Endothelial cell of umbilical vein (primary cell): Measurements from ENCODE around the gene RNF19B. TPM values are rescaled to one million over a fixed set of nuclear protein-coding genes. Genes with fewer than 3 reads are reported as not detected.

Source experiments
- BruUV-seq: library from RNA; stranded (reverse); fragments of 400-500 nt; replicated peaks from 2 replicates; lab custom pipeline; 2021; lab: Mats Ljungman, UMichigan
- CTCF ChIA-PET: fragments of 300-600, 350-600 bp; sonication (Branson Sonifier 250); formaldehyde crosslinking; loops from one replicate; lab custom pipeline; 2021; ENCODE audit warnings: antibody characterized with exemption, inconsistent platforms; lab: Charles Lee
- POLR2A ChIA-PET: fragments of 300-600, 350-600 bp; sonication (Branson Sonifier 250); formaldehyde crosslinking; loops from one replicate; lab custom pipeline; 2021; ENCODE audit warnings: antibody characterized with exemption, inconsistent platforms; lab: Charles Lee
- DNase-seq: peaks from one replicate; pipeline ENCODE4 v3.0.0-alpha.2; 2011; ENCODE audit warnings: low read depth, low spot score
- FAIRE-seq: peaks from 2 replicates; lab custom pipeline; 2011; peaks lifted over from hg19 to GRCh38; lab: Jason Lieb, UNC
- H2AFZ ChIP-seq: 2 replicates; pipeline ENCODE4 v1.6.0; 2012; ENCODE audit warnings: low read depth, low read length, control low read depth, inconsistent platforms
- H3K27ac ChIP-seq: 2 replicates; pipeline ENCODE4 v1.5.1; 2011; ENCODE audit warnings: low read depth, mild to moderate bottlenecking, control low read depth, low read length, moderate library complexity; ENCODE audit not compliant: insufficient read depth
- H3K27me3 ChIP-seq, 2 experiments: 2 replicates each; pipeline versions ENCODE4 v1.6.0 to v1.6.1; 2011; ENCODE audit warnings: low read length in 2 of 2, mixed read lengths in 1 of 2; ENCODE audit not compliant: control insufficient read depth in 2 of 2, insufficient read depth in 2 of 2
- H3K36me3 ChIP-seq, 2 experiments: 2 replicates in 1 of 2; 3 replicates in 1 of 2; pipeline ENCODE4 v1.5.1; 2011; ENCODE audit warnings: low read length in 2 of 2, mild to moderate bottlenecking in 1 of 2, moderate library complexity in 1 of 2; ENCODE audit not compliant: control insufficient read depth in 2 of 2, insufficient read depth in 2 of 2; ENCODE audit errors: extremely low read depth in 1 of 2
- H3K4me1 ChIP-seq: 3 replicates; pipeline ENCODE4 v1.5.1; 2011; ENCODE audit warnings: mild to moderate bottlenecking, low read length; ENCODE audit not compliant: control insufficient read depth, insufficient read depth; ENCODE audit errors: extremely low read depth
- H3K4me2 ChIP-seq: 2 replicates; pipeline ENCODE4 v1.6.1; 2011; ENCODE audit warnings: low read length, control low read depth, mixed read lengths; ENCODE audit not compliant: insufficient read depth
- H3K4me3 ChIP-seq, 3 experiments: fragments of 200-600 bp in 1 of 3; sonication (generic), shearing (Covaris generic) in 1 of 3; replicated peaks in 1 of 3; 2 replicates each; pipeline ENCODE4 v1.5.1; 2011 to 2016; ENCODE audit warnings: control low read depth in 3 of 3, low read length in 3 of 3, mild to moderate bottlenecking in 2 of 3, inconsistent platforms in 1 of 3, low read depth in 1 of 3, moderate library complexity in 1 of 3; ENCODE audit not compliant: insufficient read depth in 1 of 3
- H3K79me2 ChIP-seq: 2 replicates; pipeline ENCODE4 v1.6.0; 2012; ENCODE audit warnings: low read length, inconsistent platforms; ENCODE audit not compliant: control insufficient read depth, insufficient read depth
- H3K9ac ChIP-seq: replicated peaks from 2 replicates; pipeline ENCODE3; 2011; ENCODE audit warnings: low read length, control low read depth; ENCODE audit not compliant: insufficient read depth; ENCODE audit errors: extremely low read depth
- H3K9me1 ChIP-seq: replicated peaks from 3 replicates; pipeline ENCODE4 v1.6.0; 2011; ENCODE audit warnings: mild to moderate bottlenecking, low read length; ENCODE audit not compliant: control insufficient read depth, insufficient read depth; ENCODE audit errors: extremely low read depth
- H3K9me3 ChIP-seq: replicated peaks from 2 replicates; pipeline ENCODE4 v1.5.1; 2012; ENCODE audit warnings: low read length, inconsistent platforms; ENCODE audit not compliant: control insufficient read depth, insufficient read depth
- H4K20me1 ChIP-seq: replicated peaks from 2 replicates; pipeline ENCODE3; 2011; ENCODE audit warnings: mild to moderate bottlenecking, low read length; ENCODE audit not compliant: control insufficient read depth, insufficient read depth; ENCODE audit errors: extremely low read depth
- CTCF ChIP-seq, 2 donors: IDR thresholded peaks; 1 replicate in 1 of 2; 2 replicates in 1 of 2; pipeline ENCODE4 v1.5.1; 2011; ENCODE audit warnings: low read length in 2 of 2, mild to moderate bottlenecking in 2 of 2, moderate library complexity in 2 of 2, control low read depth in 1 of 2, inconsistent platforms in 1 of 2, low read depth in 1 of 2; ENCODE audit not compliant: insufficient read depth in 1 of 2; ENCODE audit errors: extremely low read depth in 1 of 2
- EZH2 ChIP-seq: IDR thresholded peaks from 2 replicates; pipeline ENCODE4 v1.6.1; 2012; ENCODE audit warnings: borderline replicate concordance, low read depth, mild to moderate bottlenecking, moderate library complexity, low read length, inconsistent platforms; ENCODE audit not compliant: severe bottlenecking
- FOS ChIP-seq: IDR thresholded peaks from 2 replicates; pipeline ENCODE4 v1.6.1; 2011; ENCODE audit warnings: mild to moderate bottlenecking, low read length, moderate library complexity, borderline replicate concordance; ENCODE audit not compliant: insufficient read depth
- GATA2 ChIP-seq: IDR thresholded peaks from 2 replicates; pipeline ENCODE4 v1.7.0; 2011; ENCODE audit warnings: low read depth, mild to moderate bottlenecking, moderate library complexity, mixed read lengths, low read length; ENCODE audit not compliant: insufficient read length, insufficient read depth
- JUN ChIP-seq: IDR thresholded peaks from 2 replicates; pipeline ENCODE4 v1.6.1; 2011; ENCODE audit warnings: borderline replicate concordance, low read depth; ENCODE audit not compliant: insufficient read length, insufficient read depth
- MAX ChIP-seq: IDR thresholded peaks from 2 replicates; pipeline ENCODE4 v1.6.1; 2011; ENCODE audit not compliant: insufficient read depth, insufficient read length
- MYC ChIP-seq: IDR thresholded peaks from one replicate; pipeline ENCODE4 v1.6.1; 2011; ENCODE audit warnings: mild to moderate bottlenecking, low read depth, low read length
- dilution Hi-C: fragments of 300-500 bp; cut with MboI; formaldehyde crosslinking; loops from one replicate; pipeline ENCODE4 v1.15.0; 2019; ENCODE audit warnings: low sequenced_read_pairs; ENCODE audit not compliant: extremely low pct_ligation_motif_present
- intact Hi-C: fragments of 100-400 bp; cut with micrococcal nuclease; formaldehyde crosslinking; loops from one replicate; pipeline ENCODE4 v1.10.0; 2022
- polyA plus RNA-seq, 4 experiments: library from polyadenylated mRNA; depleted of rRNA in 3 of 4; stranded (reverse) in 3 of 4; unstranded in 1 of 4; fragments of >200 nt; gene quantifications; 2 replicates each; pipeline versions ENCODE4 v1.2.1 to v1.2.3, GENCODE V29; 2011 to 2012; ENCODE audit warnings: missing spikeins in 1 of 4
- total RNA-seq: library from RNA; stranded (reverse); gene quantifications from 2 replicates; pipeline ENCODE4 v1.2.3, GENCODE V29; 2021

Gene RNF19B
- total and polyA plus RNA-seq, 2 donors (not counting 3 experiments of a cell fraction or from before 2014, with no cell fraction given), result 19.2 to 25.6 TPM

- dilution Hi-C loops, result loop anchor here (10.0 kb wide), 1 partner anchor 57 kb away; no protein-coding TSS in a partner anchor
Measured at GRCh38 chr1:33002006-33002405, 37.4 kb upstream of the RNF19B start.

More at GRCh38 chr1:33002006-33002405, 37.4 kb upstream of the RNF19B start:
- H3K27me3 ChIP-seq, result no peaks in the 10 kb centered on the region
- H2AFZ ChIP-seq, result no peak overlapping the region
- H4K20me1 ChIP-seq, result no peaks in the 10 kb centered on the region
- no peak overlapping the region for H3K9ac ChIP-seq
- no peak for DNase-seq
- BruUV-seq, result no TSS peak
- no peaks in the 10 kb centered on the region for H3K9me3 ChIP-seq
- ChIA-PET CTCF (interaction anchor here (1.1 kb wide), 1 partner anchor 9 kb away, joined by 3 read pairs; no protein-coding TSS in a partner anchor), POLR2A (no interaction called here)
- peaks cover 70% of the 10 kb centered on the region for H3K4me1 ChIP-seq
- H3K36me3 ChIP-seq, result no peaks in the 10 kb centered on the region
- no peaks in the 10 kb centered on the region for H3K9me1 ChIP-seq
- H3K4me3 ChIP-seq, result no peak overlapping the region
- no peaks in the 10 kb centered on the region for H3K79me2 ChIP-seq
- H3K27ac ChIP-seq, result no peak overlapping the region
- TF ChIP-seq GATA2 (no peak), MYC (no peak), FOS (no peak), JUN (no peak), CTCF (IDR thresholded peaks at IDR 0.05; ENCODE audit: extremely low read depth in 1 of 2, insufficient read depth in 1 of 2, low read depth in 1 of 2, low read length in 2 of 2) (no peak), MAX (no peak), EZH2 (no peak)
- intact Hi-C loops, result no loop called here
- no peak for FAIRE-seq
- H3K4me2 ChIP-seq, result no peak overlapping the region
